Neural cell (in vitro differentiated cells): ENCODE data around the gene STX8. TPM values are rescaled to one million over a fixed set of nuclear protein-coding genes. Genes with fewer than 3 reads are reported as not detected.

Source experiments
- H2AFZ ChIP-seq: fragments of 200-600, 300-800 bp; sonication (generic), shearing (Covaris generic); 2 replicates; pipeline ENCODE4 v1.6.0; 2014; ENCODE audit warnings: low read depth, mild to moderate bottlenecking, antibody characterized with exemption, low read length, moderate library complexity
- H3F3A ChIP-seq: fragments of 200-600 bp; shearing (Covaris generic); 2 replicates; pipeline ENCODE4 v1.6.1; 2016; ENCODE audit warnings: mild to moderate bottlenecking, moderate library complexity, mixed read lengths, antibody characterized with exemption, low read length; ENCODE audit not compliant: insufficient read depth, poor library complexity, severe bottlenecking
- H3K27ac ChIP-seq: fragments of 200-600, 300-800 bp; sonication (generic), shearing (Covaris generic); 2 replicates; pipeline ENCODE4 v1.5.1; 2014; ENCODE audit warnings: mild to moderate bottlenecking, low read length, moderate library complexity
- H3K27me3 ChIP-seq: fragments of 300-800, 200-600 bp; sonication (generic), shearing (Covaris generic); 2 replicates; pipeline ENCODE4 v1.6.0; 2014; ENCODE audit warnings: mild to moderate bottlenecking, low read depth, low read length, moderate library complexity; ENCODE audit not compliant: insufficient read depth
- H3K36me3 ChIP-seq: fragments of 300-800, 200-600 bp; sonication (generic), shearing (Covaris generic); 2 replicates; pipeline ENCODE4 v1.5.1; 2014; ENCODE audit warnings: mild to moderate bottlenecking, antibody characterized with exemption, low read length, moderate library complexity; ENCODE audit not compliant: insufficient read depth
- H3K4me2 ChIP-seq: fragments of 300-800, 200-600 bp; sonication (generic), shearing (Covaris generic); 2 replicates; pipeline ENCODE4 v1.6.0; 2014; ENCODE audit warnings: mild to moderate bottlenecking, low read length
- H3K4me3 ChIP-seq: fragments of 300-800, 200-600 bp; sonication (generic), shearing (Covaris generic); 2 replicates; pipeline ENCODE4 v1.5.1; 2014; ENCODE audit warnings: mild to moderate bottlenecking, low read length, moderate library complexity
- H3K79me2 ChIP-seq: fragments of 200-600 bp; shearing (Covaris generic); replicated peaks from 2 replicates; pipeline ENCODE4 v1.6.0; 2014; ENCODE audit warnings: mild to moderate bottlenecking, low read length, moderate library complexity; ENCODE audit not compliant: insufficient read depth
- H3K9ac ChIP-seq: fragments of 300-800, 200-600 bp; sonication (generic), shearing (Covaris generic); 2 replicates; pipeline ENCODE4 v1.6.1; 2016; ENCODE audit warnings: mild to moderate bottlenecking, low read length, mixed read lengths
- H3K9me2 ChIP-seq: fragments of 200-600 bp; shearing (Covaris generic); 2 replicates; pipeline ENCODE4 v1.6.1; 2016; ENCODE audit warnings: mild to moderate bottlenecking, low read length, mixed read lengths; ENCODE audit not compliant: insufficient read depth
- H3K9me3 ChIP-seq: fragments of 200-600, 300-800 bp; sonication (generic), shearing (Covaris generic); 2 replicates; pipeline ENCODE4 v1.6.1; 2016; ENCODE audit warnings: mild to moderate bottlenecking, mixed run types, low read length, moderate library complexity, mixed read lengths
- H4K20me1 ChIP-seq: fragments of 200-600 bp; shearing (Covaris generic); 2 replicates; pipeline ENCODE4 v1.6.1; 2016; ENCODE audit warnings: mild to moderate bottlenecking, mixed run types; ENCODE audit not compliant: insufficient read depth
- EP300 ChIP-seq: fragments of 450-650 bp; conservative IDR thresholded peaks from 2 replicates; pipeline ENCODE4 v1.6.1; 2014; ENCODE audit warnings: antibody characterized with exemption, mild to moderate bottlenecking, moderate library complexity; ENCODE audit not compliant: poor library complexity, severe bottlenecking
- EZH2 ChIP-seq: fragments of 200-600, 300-800 bp; shearing (Covaris generic), sonication (generic); IDR thresholded peaks from 2 replicates; pipeline ENCODE4 v1.6.1; 2014; ENCODE audit warnings: antibody characterized with exemption, low read length, borderline replicate concordance, mild to moderate bottlenecking; ENCODE audit not compliant: insufficient read depth, poor library complexity, severe bottlenecking
- MXI1 ChIP-seq: fragments of 450-650 bp; conservative IDR thresholded peaks from 2 replicates; pipeline ENCODE4 v1.6.1; 2014; ENCODE audit warnings: antibody characterized with exemption, mild to moderate bottlenecking; ENCODE audit not compliant: poor library complexity, severe bottlenecking
- POLR2AphosphoS5 ChIP-seq: IDR thresholded peaks from 2 replicates; pipeline ENCODE4 v1.6.1; 2012
- RAD21 ChIP-seq: fragments of 450-650 bp; conservative IDR thresholded peaks from 2 replicates; pipeline ENCODE4 v1.6.1; 2014; ENCODE audit warnings: antibody characterized with exemption, mild to moderate bottlenecking, moderate library complexity
- SMC3 ChIP-seq: fragments of 450-650 bp; conservative IDR thresholded peaks from 2 replicates; pipeline ENCODE4 v1.6.1; 2014; ENCODE audit warnings: antibody characterized with exemption, mild to moderate bottlenecking, moderate library complexity; ENCODE audit not compliant: poor library complexity
- TAF1 ChIP-seq: IDR thresholded peaks from 2 replicates; pipeline ENCODE4 v1.6.1; 2012; ENCODE audit warnings: low read depth
- polyA plus RNA-seq: library from polyadenylated mRNA; depleted of rRNA; stranded (reverse); fragments of >200 nt; gene quantifications from 2 replicates; pipeline ENCODE4 v1.2.3, GENCODE V29; 2014
- TF ChIP-seq, protein P1 (sequence below): fragments of 450-650 bp; IDR thresholded peaks from 2 replicates; pipeline ENCODE4 v1.5.1; 2014; ENCODE audit warnings: antibody characterized with exemption, mild to moderate bottlenecking, moderate library complexity; ENCODE audit not compliant: poor library complexity, severe bottlenecking
- TF ChIP-seq, protein P2 (sequence below): IDR thresholded peaks from 2 replicates; pipeline ENCODE4 v1.6.1; 2012; ENCODE audit warnings: borderline replicate concordance

Gene STX8
- polyA plus RNA-seq, 1 donor from 2014 or later = 100 TPM

DNA sequence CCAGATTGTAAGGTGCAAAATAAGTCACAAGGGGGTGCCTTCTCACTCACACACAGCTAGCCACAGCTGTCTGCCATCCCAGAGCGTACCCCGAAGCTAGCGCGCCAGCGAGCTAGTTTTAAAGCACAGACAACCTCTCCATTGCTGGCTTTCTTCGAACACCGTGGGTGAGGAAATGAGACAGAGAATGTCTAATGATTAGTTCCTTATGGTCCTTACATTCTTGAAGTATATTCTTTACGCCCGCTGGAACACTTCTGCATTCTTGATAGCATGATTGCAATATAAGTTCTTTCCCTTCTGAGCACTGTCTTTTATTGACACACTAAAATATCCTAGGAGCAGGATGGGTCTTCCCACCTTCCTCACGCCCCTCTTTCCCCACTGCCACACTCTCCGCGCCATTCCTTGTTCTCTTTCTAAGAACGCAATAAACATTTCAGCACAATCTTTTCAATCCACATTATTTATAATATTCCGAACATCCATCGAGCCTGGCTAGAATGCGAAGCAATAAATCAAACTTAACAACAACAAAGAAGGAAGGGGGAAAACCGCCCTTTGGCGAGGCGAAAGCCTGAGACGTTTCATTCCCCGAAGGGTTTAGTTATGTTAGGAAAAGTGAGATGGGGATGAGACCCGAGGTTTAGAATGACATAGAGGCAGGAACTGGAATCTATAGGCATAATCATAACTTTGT is 303.0 kb downstream of the STX8 start:
- H3K27ac ChIP-seq = no peak overlapping the region
- H3K9ac ChIP-seq = no peak overlapping the region
- H3K4me2 ChIP-seq = no peak overlapping the region
- H3K27me3 ChIP-seq = no peaks in the 10 kb centered on the region
- no peak for TF ChIP-seq EZH2
- no peak for TF ChIP-seq TAF1
- no peak for TF ChIP-seq POLR2AphosphoS5
- TF ChIP-seq, protein P1, sequence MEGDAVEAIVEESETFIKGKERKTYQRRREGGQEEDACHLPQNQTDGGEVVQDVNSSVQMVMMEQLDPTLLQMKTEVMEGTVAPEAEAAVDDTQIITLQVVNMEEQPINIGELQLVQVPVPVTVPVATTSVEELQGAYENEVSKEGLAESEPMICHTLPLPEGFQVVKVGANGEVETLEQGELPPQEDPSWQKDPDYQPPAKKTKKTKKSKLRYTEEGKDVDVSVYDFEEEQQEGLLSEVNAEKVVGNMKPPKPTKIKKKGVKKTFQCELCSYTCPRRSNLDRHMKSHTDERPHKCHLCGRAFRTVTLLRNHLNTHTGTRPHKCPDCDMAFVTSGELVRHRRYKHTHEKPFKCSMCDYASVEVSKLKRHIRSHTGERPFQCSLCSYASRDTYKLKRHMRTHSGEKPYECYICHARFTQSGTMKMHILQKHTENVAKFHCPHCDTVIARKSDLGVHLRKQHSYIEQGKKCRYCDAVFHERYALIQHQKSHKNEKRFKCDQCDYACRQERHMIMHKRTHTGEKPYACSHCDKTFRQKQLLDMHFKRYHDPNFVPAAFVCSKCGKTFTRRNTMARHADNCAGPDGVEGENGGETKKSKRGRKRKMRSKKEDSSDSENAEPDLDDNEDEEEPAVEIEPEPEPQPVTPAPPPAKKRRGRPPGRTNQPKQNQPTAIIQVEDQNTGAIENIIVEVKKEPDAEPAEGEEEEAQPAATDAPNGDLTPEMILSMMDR = no peak
- TF ChIP-seq EP300 = no peak
- H3K79me2 ChIP-seq = no peaks in the 10 kb centered on the region
- H3K4me3 ChIP-seq = no peak overlapping the region
- H3K9me3 ChIP-seq = no peaks in the 10 kb centered on the region
- no peak overlapping the region for H2AFZ ChIP-seq
- no peaks in the 10 kb centered on the region for H3F3A ChIP-seq
- H4K20me1 ChIP-seq = no peaks in the 10 kb centered on the region
- no peaks in the 10 kb centered on the region for H3K36me3 ChIP-seq
- H3K9me2 ChIP-seq = no peaks in the 10 kb centered on the region

DNA sequence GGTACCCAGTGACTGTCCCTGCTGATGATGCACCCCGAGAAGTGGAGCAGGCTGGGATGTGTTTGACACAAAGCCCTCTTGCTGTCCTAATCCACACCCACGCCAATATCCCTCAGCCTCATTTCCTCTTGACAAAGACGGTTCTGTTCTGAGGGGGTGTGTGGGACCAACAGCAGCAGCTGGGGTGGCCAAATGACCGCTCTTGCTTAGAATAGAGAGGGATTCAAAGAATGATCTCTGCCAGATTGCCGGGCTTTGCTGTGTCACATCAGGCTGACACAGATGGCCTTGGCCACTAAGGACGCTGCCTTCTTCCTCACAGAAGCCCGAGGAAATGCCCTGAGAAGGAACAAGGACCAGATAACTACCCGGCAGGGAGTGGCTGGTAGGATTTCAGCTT is 303.6 kb downstream of the STX8 start:
- no peak overlapping the region for H3K4me3 ChIP-seq
- no peaks in the 10 kb centered on the region for H3K27me3 ChIP-seq
- no peaks in the 10 kb centered on the region for H3K9me2 ChIP-seq
- H3F3A ChIP-seq = no peaks in the 10 kb centered on the region
- H3K4me2 ChIP-seq = no peak overlapping the region
- H3K36me3 ChIP-seq = no peaks in the 10 kb centered on the region
- no peak overlapping the region for H3K27ac ChIP-seq
- H3K79me2 ChIP-seq = no peaks in the 10 kb centered on the region
- H3K9me3 ChIP-seq = no peaks in the 10 kb centered on the region
- TF ChIP-seq, protein P1 = no peak
- TF ChIP-seq RAD21 = no peak
- no peak for TF ChIP-seq POLR2AphosphoS5
- no peak for TF ChIP-seq SMC3
- no peak for TF ChIP-seq EP300
- TF ChIP-seq EZH2 = no peak
- TF ChIP-seq, protein P2, sequence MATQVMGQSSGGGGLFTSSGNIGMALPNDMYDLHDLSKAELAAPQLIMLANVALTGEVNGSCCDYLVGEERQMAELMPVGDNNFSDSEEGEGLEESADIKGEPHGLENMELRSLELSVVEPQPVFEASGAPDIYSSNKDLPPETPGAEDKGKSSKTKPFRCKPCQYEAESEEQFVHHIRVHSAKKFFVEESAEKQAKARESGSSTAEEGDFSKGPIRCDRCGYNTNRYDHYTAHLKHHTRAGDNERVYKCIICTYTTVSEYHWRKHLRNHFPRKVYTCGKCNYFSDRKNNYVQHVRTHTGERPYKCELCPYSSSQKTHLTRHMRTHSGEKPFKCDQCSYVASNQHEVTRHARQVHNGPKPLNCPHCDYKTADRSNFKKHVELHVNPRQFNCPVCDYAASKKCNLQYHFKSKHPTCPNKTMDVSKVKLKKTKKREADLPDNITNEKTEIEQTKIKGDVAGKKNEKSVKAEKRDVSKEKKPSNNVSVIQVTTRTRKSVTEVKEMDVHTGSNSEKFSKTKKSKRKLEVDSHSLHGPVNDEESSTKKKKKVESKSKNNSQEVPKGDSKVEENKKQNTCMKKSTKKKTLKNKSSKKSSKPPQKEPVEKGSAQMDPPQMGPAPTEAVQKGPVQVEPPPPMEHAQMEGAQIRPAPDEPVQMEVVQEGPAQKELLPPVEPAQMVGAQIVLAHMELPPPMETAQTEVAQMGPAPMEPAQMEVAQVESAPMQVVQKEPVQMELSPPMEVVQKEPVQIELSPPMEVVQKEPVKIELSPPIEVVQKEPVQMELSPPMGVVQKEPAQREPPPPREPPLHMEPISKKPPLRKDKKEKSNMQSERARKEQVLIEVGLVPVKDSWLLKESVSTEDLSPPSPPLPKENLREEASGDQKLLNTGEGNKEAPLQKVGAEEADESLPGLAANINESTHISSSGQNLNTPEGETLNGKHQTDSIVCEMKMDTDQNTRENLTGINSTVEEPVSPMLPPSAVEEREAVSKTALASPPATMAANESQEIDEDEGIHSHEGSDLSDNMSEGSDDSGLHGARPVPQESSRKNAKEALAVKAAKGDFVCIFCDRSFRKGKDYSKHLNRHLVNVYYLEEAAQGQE = no peak
- TF ChIP-seq TAF1 = no peak
- no peak for TF ChIP-seq MXI1
- no peak overlapping the region for H3K9ac ChIP-seq
- no peak overlapping the region for H2AFZ ChIP-seq
- no peaks in the 10 kb centered on the region for H4K20me1 ChIP-seq
